GM21619 (cell line): ENCODE results near the gene PKP4.
A peak's percentile ranks its signal among the peaks of the same experiment; 100 is the strongest.
"Not testable (repeated sequence)": the region's sequence is repeated elsewhere in the genome, so short reads cannot be mapped to it uniquely, and the experiment has no call there.

Experiments
- ATAC-seq: cut with Tn5 transposase; IDR thresholded peaks from one replicate; pipeline ENCODE4 v1.9.1; 2021; ENCODE audit not compliant: unreplicated experiment

Gene PKP4, protein sequence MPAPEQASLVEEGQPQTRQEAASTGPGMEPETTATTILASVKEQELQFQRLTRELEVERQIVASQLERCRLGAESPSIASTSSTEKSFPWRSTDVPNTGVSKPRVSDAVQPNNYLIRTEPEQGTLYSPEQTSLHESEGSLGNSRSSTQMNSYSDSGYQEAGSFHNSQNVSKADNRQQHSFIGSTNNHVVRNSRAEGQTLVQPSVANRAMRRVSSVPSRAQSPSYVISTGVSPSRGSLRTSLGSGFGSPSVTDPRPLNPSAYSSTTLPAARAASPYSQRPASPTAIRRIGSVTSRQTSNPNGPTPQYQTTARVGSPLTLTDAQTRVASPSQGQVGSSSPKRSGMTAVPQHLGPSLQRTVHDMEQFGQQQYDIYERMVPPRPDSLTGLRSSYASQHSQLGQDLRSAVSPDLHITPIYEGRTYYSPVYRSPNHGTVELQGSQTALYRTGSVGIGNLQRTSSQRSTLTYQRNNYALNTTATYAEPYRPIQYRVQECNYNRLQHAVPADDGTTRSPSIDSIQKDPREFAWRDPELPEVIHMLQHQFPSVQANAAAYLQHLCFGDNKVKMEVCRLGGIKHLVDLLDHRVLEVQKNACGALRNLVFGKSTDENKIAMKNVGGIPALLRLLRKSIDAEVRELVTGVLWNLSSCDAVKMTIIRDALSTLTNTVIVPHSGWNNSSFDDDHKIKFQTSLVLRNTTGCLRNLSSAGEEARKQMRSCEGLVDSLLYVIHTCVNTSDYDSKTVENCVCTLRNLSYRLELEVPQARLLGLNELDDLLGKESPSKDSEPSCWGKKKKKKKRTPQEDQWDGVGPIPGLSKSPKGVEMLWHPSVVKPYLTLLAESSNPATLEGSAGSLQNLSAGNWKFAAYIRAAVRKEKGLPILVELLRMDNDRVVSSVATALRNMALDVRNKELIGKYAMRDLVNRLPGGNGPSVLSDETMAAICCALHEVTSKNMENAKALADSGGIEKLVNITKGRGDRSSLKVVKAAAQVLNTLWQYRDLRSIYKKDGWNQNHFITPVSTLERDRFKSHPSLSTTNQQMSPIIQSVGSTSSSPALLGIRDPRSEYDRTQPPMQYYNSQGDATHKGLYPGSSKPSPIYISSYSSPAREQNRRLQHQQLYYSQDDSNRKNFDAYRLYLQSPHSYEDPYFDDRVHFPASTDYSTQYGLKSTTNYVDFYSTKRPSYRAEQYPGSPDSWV

DNA sequence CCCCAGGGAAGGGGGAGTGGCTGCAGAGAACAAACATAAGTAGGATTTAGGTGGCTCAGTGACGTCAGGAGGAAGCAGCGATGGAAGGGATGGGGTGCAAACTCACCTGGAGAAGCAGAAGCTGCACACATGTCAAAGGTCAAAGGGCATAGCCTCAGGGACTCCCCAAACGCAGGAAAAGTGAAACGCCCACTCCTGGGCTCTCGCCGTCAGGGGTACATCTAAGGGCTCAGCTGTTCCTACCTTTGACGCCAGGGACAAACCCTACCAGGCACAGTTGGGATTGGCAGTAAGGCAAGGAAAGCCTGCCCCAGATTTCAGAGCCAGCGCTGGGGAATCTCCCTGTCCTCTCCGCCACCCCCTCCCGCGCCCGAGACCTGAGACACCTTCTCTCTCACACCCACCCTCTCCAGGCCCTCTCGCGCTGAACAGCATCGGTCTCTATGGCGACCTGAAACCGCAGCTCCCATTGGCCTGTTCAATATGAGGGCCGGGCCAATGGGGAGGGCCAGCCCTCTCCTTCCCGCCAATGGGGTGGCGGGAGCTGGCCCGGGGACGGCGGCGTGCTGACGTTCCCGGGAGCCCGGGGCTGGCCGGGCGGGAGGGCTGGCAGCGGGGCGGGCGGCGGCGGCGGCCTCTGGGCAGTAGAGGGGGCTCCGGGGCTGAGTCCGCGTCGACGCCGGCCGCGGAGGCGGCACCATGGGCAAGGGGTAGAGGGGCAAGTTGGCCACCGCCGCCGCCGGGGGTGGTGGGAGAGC is at the start of gene PKP4, which contains the start of gene CCDC148:
PKP4 (plus strand) TSS at position 644 of the 758 bp plus-strand sequence. CDS start 76,233 bp downstream, outside the sequence.
CCDC148 (minus strand) TSS at position 445 of the 758 bp plus-strand sequence; CDS start at position 131, 314 bp downstream.
- ATAC-seq: peak; percentile 90

DNA sequence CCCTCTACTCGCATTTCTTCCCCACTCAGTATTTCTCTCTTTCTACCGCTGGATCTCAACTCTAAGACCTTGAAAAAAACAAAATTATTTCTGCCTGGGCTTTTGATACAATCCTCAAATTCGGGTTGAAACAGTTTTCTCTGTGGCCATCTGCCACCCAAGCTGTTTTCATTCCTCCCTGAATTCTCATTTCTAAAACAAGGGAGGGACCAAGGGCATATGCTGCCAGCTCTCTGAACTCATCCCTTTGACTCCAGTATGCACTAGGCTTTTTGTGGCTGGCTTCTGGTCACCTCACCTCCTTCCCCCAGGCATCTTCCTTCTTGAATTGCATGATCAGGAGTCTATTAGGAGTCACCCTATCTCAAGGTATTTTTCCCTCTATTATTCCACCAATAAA is 49.7 kb upstream of the PKP4 start:
- ATAC-seq: no peak

DNA sequence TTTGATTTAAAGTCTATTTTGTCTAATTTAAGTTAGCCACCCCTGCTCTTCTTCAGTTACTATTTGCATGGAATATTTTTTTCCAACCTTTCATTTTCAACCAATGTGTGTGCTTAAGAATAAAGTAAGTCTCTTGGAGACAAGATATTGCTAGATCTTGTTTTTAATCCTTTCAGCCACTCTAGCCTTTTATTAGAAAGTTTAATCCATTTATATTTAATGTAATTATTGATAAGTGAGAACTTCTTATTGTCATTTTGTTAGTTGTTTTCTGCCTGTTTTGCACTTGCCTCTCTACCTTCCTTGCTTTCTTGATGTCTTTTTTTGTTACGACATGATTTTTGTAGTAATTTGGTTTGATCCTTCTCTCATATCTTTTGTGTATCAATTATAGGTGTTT is 46.6 kb upstream of the PKP4 start:
- no peak for ATAC-seq

DNA sequence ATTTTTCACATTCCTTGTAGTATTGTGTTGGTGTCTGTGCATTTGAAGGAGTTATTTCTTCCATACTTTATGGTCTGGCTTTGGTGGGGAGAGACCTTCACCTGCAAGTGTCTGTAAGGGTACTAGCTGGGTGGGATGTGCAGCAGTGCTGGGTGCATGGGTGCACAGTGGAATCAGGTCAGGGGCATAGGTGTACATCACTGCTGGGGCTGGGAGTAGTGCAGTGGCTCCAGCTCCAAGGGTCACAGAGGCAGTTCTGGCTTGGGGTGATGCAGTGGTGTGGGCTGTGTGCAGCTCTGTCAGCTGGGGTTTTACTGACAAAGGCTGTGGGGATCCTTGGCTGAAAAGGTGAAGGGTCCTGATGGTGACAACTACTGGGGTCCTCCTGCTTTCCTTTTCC is 45.0 kb upstream of the PKP4 start:
- no peak for ATAC-seq

DNA sequence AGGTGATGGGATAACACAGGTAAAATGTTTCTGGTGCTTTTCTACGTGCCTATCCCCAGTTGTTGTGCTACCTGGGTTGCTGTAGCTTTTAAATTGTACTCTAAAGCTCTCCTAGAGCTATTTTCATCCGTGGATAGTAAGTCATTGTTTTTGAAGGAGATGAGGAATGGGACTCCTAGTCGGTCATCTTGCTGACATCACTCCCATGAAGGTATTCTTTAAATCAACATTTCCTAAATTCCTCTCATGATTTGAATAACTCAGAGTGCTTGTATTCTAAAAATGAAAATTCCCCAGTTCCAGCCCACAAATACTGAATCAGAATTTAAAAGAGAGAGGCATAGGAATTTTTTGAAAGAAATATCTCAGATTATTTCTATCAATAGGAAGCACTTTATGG is 44.5 kb upstream of the PKP4 start:
- ATAC-seq: no peak

DNA sequence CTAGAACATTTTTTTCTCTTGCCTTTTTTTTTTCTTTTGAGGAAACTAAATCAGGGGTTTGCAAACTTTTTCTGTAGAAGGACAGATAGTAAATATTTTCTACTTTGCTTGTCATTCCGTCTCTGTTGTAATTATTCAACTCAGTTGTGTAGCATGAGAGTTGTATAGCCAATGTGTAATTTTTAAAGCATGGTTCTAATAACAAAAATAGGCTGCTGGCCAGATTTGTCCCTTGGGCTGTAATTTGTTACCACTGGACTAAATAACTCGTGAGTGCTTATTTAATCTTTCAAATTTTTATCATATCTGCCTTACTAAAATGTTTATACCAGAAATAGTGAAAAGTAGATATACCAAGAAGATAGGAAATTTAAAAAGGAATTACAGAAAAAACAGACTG is 43.2 kb upstream of the PKP4 start:
- ATAC-seq: no peak

DNA sequence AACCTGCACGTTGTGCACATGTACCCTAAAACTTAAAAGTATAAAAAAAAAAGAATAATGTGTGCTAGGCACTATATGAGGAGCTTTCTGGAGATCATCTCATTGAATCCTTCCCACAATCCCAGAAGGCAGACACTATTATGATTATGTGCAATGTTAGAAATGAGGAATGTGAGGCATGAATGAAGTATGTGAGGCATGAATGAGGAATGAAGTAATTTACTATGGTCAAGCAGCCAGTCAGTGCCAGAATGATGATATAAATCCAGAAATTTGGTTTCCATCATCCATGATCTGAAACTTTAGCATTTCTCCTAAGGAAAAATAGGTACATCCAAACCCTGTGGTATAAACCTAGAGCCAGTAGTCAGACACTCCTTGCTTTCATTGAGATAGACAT is 42.2 kb upstream of the PKP4 start:
- no peak for ATAC-seq

DNA sequence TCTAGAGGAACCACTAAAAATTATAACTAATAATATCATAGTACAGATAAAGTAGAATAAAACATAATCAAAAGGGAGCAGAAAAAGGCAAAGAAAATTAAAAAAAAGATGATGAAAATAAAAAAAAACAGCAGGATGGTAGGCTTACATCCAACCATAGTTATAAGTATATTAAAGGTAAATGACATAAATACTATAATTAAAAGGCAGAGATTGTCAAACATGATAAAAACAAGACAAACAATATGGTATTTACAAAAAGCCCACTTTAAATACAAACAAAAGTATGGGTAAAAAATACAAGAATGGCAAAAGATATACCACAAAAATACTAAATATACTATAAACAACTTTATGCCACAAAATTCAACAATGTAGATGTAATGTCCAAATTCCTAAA is 24.6 kb upstream of the PKP4 start:
- ATAC-seq: no peak

DNA sequence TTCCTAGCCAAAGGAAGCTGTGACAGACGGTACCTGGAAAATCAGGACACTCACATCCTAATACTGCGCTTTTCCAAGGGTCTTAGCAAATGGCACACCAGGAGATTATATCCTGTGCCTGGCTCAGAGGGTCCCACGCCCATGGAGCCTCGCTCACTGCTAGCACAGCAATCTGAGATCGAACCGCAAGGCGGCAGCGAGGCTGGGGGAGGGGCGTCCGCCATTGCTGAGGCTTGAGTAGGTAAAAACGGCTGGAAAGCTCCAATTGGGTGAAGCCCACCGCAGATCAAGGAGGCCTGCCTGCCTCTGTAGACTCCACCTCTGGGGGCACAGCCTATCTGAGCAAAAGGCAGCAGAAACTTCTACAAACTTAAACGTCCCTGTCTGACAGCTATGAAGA is 23.0 kb upstream of the PKP4 start:
- not testable (repeated sequence) for ATAC-seq

DNA sequence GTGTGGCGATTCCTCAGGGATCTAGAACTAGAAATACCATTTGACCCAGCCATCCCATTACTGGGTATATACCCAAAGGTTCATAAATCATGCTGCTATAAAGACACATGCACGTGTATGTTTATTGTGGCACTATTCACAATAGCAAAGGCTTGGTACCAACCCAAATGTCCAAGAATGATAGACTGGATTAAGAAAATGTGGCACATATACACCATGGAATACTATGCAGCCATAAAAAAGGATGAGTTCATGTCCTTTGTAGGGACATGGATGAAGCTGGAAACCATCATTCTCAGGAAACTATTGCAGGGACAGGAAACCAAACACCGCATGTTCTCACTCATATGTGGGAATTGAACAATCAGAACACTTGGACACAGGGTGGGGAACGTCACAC is 17.7 kb upstream of the PKP4 start:
- ATAC-seq: not testable (repeated sequence)

DNA sequence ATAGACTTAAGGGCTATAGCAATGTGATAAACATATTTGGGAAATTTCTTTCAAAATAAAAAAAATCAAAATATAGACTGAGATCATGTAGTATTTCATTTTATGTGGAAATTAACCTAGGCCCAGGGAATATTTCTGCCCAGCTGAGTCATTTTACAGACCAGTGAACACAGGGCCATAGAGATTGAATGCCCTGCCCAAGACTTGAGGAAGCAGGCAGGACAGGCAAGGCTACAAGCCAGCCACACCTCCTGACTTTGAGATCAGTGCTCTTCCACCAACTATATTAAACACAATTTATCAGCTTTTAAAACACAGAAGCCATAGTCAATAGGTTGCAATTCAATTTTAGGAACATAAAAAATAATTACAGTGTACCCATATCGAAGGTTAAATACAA is 13.1 kb upstream of the PKP4 start:
- ATAC-seq: no peak

DNA sequence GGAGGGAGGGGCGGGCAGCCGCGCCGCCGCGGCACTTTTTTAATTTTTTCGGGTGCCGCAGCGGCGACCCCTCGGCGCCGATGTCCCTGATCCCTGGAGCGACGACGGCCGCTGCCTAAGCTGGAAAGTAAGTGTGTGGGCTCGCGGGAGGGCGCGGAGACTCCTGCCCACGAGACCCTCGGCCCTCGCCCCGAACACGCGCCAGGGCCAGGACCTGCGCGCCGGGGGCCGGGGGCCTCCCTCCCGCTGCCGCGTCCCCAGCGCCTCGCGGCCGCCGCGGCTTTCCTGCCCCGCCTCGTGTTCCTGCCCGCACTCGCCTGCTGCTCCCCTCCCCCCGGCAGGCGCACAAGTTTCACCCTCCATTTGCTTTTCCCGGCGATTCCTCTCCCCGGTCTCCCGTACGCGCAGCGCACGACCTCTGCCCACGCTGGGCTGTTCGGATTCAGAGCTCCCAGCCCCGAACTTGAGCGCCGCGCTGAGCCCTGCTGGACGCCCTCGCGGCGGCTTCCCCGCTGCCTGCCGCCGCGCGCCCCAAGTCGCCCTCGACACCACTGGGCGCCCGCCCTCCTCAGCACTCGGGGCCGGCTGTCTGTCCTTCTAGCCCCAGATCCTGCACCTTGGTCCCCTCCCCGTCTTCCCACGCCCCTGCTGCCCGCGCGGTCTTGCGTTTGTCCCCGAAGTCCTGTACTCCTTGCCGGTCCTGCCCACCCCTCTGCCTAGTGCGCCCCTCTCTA is 507 bp downstream of the PKP4 start:
- ATAC-seq: peak; percentile 31

DNA sequence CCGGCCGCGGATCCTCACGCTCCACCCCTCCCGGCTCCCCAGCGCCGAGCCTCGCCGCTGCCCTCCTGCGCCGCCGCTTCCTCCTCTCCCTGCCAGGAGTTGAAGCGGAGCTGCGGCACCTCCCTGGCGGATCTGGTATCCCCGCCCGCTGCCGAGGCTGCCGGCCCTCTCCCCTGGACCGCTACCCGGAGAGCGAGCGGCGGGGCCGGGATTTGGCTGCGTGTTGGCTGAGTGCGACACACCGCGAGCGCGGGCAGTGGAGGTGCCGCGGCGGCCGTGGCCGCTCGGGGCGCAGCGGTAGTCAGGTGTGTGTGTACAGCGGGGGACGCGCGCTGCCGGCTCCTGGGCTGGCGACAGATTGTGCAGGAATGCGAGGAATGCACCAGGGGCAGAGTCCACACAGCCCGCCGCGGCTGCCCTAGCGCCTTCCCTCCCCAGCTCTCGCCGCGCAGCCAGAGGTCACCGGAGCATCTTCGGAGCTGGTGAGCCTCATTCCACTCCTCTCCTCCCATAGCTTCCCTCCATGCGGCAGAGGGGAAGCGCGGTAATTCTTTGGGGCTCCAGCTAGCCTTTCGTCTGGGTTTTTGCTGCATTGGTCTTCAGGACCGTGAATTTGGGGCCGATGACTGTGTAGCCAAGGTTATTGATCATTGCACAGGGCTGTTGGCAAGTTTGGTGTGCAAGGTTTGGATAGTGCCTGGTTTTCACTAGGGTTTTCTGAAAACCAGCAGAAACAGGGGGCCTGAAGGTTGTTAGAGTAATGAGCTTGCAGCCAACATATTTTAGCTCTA is 1.3 kb downstream of the PKP4 start:
- peak; percentile 49 for ATAC-seq

DNA sequence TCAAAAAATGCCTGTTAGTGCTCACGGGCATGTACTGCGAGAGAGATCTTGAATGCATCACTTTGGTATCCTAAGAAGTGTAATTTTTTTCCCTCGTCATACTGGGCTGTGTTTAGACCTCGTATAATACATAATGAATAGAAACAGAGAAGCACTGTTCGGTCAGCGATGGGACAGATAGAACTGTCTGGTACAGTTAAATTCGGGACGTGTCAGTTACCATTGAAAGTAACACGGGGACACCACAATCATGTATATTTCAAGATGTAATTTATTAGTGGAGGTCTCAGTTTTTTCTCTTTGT is 1.8 kb downstream of the PKP4 start:
- no peak for ATAC-seq

DNA sequence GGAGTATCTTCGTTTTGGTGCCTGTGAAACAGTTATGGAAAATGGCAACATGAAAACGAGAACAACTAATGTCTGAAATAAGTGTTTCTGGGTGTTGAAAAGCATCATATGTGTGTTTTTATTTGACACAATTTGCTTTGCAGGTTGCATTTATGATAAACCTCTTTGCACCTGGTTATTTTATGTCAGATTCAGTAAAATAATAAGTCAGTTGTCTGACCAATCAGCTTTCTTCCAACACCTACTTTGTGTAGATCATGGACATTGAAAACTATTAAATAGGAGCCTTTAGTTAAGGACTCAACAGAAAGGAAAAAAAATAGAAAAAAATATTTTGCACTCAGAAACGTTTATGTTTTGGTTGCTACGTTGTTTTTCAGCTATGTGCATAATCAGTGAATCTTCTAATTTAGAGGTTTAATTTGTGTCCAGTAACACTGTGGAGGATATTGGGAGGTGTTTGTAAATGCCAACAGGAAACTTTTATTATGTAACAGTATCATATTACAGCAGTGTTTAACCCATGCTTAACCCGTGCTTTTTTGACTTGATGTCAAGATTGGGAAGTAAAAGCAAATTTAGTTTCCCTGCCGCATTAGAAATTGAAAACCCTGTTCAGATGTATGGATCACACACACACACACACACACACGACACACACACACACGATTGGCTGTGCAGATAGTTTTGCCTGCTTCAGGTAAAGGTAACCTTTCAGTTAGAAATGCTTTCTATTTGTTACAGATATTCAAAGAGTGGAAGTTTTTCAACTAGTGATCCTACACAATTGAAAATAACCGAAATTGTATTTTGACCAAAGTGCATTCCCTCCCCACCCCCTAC is 2.6 kb downstream of the PKP4 start:
- ATAC-seq: no peak

DNA sequence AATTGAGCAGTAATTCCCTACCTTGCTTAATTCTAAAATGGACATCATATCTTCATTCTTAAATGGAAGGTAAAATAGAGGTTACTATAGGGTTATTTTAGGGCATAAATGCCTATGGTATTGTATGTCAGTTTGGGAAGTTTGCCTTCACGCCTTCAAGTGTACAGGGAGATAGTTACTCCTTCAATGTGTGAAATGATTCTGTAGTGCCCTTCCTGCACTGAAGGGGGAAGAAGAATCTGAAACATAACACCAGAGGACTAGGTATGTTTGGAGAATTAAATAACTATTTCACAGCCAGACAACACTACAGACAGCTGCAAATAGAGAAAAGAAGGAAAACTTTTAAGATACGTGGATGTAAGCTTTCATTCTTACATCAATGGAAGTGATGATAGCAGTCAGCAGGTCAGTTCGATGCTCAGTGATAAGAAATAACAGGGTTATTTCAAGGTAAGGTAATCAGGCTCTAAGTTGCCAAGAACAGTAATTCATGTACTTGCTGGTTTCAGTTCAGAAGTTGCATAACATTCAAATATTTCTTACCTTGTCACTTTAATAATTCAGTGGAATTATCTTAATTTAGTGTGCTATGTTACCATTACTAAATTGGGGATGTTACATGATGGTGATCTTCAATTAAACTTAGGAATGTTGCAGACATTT is 4.0 kb downstream of the PKP4 start:
- no peak for ATAC-seq

DNA sequence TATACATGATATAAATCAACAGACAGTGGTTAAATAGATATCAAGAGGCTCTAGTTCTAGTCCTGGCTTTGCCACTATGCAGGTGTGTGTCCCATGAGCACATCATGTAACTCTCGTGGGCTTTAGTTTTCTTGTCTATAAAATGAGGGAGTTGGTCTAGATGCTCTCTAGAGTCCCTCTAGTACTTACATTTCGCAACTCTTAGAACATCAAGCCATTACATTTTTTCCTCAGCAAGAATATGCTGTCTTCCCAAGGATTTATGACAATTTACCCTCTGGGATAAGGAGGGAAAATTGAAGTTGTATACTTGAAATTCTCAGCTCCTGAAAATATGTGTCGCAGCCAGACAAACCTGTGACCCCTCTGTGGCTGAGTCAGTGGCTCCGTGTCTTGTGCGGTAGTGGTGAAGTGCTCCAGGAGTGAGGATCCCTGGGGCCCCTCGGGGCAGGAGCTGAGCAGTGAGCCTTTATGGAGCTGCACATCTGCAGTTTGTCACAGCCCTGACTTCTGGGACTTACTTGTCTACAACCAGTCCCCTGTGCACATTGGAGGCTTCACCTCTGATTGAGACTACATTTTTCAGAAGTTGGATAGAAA is 6.8 kb downstream of the PKP4 start:
- ATAC-seq: no peak
